GM20000 (cell line): ENCODE data around the gene MAVS.
"Not testable (repeated sequence)": the region's sequence is repeated elsewhere in the genome, so short reads cannot be mapped to it uniquely, and the experiment has no call there.

Experiments
- DNase-seq: peaks from one replicate; pipeline ENCODE4 v3.0.0; 2012; ENCODE audit warnings: low spot score
- TF ChIP-seq, protein P1 (sequence below): IDR thresholded peaks from 2 replicates; pipeline ENCODE4 v1.5.1; 2012; ENCODE audit warnings: mild to moderate bottlenecking, control low read depth; ENCODE audit errors: extremely low read depth, missing control alignments

Gene MAVS

GRCh38 chr20:3823881-3824280 is 22.8 kb upstream of the MAVS start:
- TF ChIP-seq, protein P1, sequence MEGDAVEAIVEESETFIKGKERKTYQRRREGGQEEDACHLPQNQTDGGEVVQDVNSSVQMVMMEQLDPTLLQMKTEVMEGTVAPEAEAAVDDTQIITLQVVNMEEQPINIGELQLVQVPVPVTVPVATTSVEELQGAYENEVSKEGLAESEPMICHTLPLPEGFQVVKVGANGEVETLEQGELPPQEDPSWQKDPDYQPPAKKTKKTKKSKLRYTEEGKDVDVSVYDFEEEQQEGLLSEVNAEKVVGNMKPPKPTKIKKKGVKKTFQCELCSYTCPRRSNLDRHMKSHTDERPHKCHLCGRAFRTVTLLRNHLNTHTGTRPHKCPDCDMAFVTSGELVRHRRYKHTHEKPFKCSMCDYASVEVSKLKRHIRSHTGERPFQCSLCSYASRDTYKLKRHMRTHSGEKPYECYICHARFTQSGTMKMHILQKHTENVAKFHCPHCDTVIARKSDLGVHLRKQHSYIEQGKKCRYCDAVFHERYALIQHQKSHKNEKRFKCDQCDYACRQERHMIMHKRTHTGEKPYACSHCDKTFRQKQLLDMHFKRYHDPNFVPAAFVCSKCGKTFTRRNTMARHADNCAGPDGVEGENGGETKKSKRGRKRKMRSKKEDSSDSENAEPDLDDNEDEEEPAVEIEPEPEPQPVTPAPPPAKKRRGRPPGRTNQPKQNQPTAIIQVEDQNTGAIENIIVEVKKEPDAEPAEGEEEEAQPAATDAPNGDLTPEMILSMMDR, result no peak

DNA sequence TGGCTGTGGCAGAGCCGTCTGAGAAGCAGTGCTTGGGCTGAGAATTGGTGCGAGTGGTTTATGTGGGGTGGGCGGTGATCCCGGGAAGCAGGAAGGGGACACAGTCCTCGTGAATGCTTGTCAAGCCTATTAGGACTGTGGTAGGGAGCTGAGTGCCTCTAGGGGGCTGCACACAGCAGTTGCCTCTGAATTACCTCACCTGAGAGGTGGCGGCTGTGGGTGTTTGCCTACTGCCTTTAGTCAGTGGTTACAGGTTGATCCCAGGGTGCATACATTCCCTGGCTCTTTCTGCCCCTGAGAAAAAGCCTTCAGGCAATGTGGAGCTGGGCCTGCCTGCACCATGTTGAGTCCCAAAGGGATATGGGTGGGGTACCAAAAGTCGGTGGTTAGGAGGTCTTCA is 21.1 kb upstream of the MAVS start:
- TF ChIP-seq, protein P1, result no peak
- no peak for DNase-seq

More at GRCh38 chr20:3823881-3824280, 22.8 kb upstream of the MAVS start:
- no peak for DNase-seq

DNA sequence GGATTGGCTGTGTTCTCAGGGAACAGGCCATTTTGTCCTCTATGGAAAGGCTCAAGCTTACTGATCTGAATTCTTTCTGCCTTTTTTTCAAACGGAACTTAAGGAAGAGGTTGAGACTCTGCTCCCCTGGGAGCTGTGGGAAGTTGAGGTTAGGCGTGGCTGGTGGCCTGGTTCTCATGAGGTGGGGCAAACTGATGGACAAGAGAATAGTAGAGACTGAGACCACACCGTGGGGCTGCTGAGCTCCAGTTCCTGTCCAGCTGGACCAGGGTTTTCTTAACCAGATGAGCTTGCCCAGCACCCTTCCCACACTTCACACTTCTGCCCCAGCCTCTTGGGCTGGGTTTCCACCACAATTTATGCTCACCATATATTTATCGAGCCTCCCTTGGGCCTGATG is 20.2 kb upstream of the MAVS start:
- no peak for DNase-seq
- TF ChIP-seq, protein P1, result no peak

DNA sequence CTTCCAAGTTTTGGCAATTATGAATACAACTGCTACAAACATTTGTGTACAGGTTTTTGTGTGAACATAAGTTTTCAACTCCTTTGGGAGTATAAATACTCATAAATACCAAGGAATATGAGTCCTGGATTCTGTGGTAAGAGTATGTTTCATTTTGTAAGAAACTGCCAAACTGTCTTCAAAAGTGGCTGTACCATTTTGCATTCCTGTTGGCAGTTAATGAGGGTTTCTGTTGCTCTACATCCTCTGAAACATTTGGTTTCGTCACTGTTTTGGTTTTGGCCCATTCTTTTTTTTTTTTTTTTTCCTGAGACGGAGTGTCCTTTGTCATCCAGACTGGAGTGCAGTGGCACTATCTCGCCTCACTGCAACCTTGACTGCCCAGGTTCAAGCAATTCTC is 17.8 kb upstream of the MAVS start:
- no peak for DNase-seq
- TF ChIP-seq, protein P1, result no peak

- DNase-seq, result not testable (repeated sequence)
These were observed 16.7 kb upstream of the MAVS start for GRCh38 chr20:3829891-3830290.

GRCh38 chr20:3836132-3836531 is 10.5 kb upstream of the MAVS start:
- no peak for DNase-seq
- TF ChIP-seq, protein P1, result no peak

GRCh38 chr20:3839328-3839727 is 7.3 kb upstream of the MAVS start:
- no peak for DNase-seq
- TF ChIP-seq, protein P1, result no peak

GRCh38 chr20:3840201-3840600 is 6.4 kb upstream of the MAVS start:
- not testable (repeated sequence) for DNase-seq
